LNCaP clone FGC (cell line): ENCODE results near the gene RTCB.
"Not testable (repeated sequence)": the region's sequence is repeated elsewhere in the genome, so short reads cannot be mapped to it uniquely, and the experiment has no call there.

Experiments used
- DNase-seq: peaks from one replicate; pipeline ENCODE4 v3.0.0-alpha.2; 2011; ENCODE audit warnings: low read depth
- H3K4me3 ChIP-seq: 2 replicates; pipeline ENCODE4 v1.5.1; 2011; ENCODE audit warnings: mild to moderate bottlenecking, low read depth, low read length, control low read depth
- CTCF ChIP-seq: IDR thresholded peaks from 2 replicates; pipeline ENCODE4 v1.5.1; 2012; ENCODE audit warnings: mild to moderate bottlenecking; ENCODE audit not compliant: control insufficient read depth, insufficient read depth; ENCODE audit errors: extremely low read depth

RTCB gene

GRCh38 chr22:32378707-32379272 lies 33.3 kb downstream of the RTCB start:
- H3K4me3 ChIP-seq = no peak overlapping the region
- no peak for DNase-seq
- TF ChIP-seq CTCF = peak; percentile 81

- no peak for DNase-seq
- no peak for TF ChIP-seq CTCF
- H3K4me3 ChIP-seq = no peak overlapping the region
Observed at GRCh38 chr22:32376681-32377080, 35.4 kb downstream of the RTCB start.

GRCh38 chr22:32375678-32376450 lies 36.2 kb downstream of the RTCB start:
- TF ChIP-seq CTCF = no peak
- no peak overlapping the region for H3K4me3 ChIP-seq
- DNase-seq = no peak

- no peak for DNase-seq
- no peak for TF ChIP-seq CTCF
Observed at GRCh38 chr22:32364210-32364609, 47.8 kb downstream of the RTCB start.

GRCh38 chr22:32361257-32361656 lies 50.8 kb downstream of the RTCB start:
- TF ChIP-seq CTCF = no peak
- no peak for DNase-seq
- H3K4me3 ChIP-seq = no peak overlapping the region

More at GRCh38 chr22:32364210-32364609, 47.8 kb downstream of the RTCB start:
- no peak overlapping the region for H3K4me3 ChIP-seq

- DNase-seq = not testable (repeated sequence)
Observed at GRCh38 chr22:32360096-32360495, 52.0 kb downstream of the RTCB start.

GRCh38 chr22:32357567-32357966 lies 54.5 kb downstream of the RTCB start, which contains the start of gene RFPL3:
Gene RFPL3 (plus strand): TSS chr22:32357867. CDS start chr22:32358072, 205 bp downstream.
- H3K4me3 ChIP-seq, DNase-seq: not testable (repeated sequence)

More at GRCh38 chr22:32360096-32360495, 52.0 kb downstream of the RTCB start:
- not testable (repeated sequence) for H3K4me3 ChIP-seq

GRCh38 chr22:32355760-32356159 lies 56.3 kb downstream of the RTCB start:
- TF ChIP-seq CTCF = peak; percentile 52
- no peak overlapping the region for H3K4me3 ChIP-seq
- DNase-seq = peak; percentile 17
